Coronary artery (tissue), 2 donors: ENCODE measurements around the gene TFAP2C.

Experiments
- DNase-seq: peaks from one replicate; pipeline ENCODE4 v3.0.0-alpha.2; 2017; ENCODE audit warnings: low spot score
- H3K27ac ChIP-seq, 2 donors: fragments of 200-600 bp; sonication (generic); one replicate each; pipeline ENCODE4 v1.5.1; 2016 to 2019
- H3K4me3 ChIP-seq: fragments of 200-600 bp; sonication (generic); 2 replicates; pipeline ENCODE4 v1.5.1; 2016; ENCODE audit warnings: mild to moderate bottlenecking, moderate library complexity
- TF ChIP-seq, protein P1 (sequence below): fragments of 200-600 bp; sonication (generic); IDR thresholded peaks from one replicate; pipeline ENCODE4 v1.5.1; 2019; ENCODE audit warnings: antibody characterized with exemption

TFAP2C gene

GRCh38 chr20:56589633-56590032 lies 39.5 kb upstream of the TFAP2C start:
- TF ChIP-seq, protein P1, sequence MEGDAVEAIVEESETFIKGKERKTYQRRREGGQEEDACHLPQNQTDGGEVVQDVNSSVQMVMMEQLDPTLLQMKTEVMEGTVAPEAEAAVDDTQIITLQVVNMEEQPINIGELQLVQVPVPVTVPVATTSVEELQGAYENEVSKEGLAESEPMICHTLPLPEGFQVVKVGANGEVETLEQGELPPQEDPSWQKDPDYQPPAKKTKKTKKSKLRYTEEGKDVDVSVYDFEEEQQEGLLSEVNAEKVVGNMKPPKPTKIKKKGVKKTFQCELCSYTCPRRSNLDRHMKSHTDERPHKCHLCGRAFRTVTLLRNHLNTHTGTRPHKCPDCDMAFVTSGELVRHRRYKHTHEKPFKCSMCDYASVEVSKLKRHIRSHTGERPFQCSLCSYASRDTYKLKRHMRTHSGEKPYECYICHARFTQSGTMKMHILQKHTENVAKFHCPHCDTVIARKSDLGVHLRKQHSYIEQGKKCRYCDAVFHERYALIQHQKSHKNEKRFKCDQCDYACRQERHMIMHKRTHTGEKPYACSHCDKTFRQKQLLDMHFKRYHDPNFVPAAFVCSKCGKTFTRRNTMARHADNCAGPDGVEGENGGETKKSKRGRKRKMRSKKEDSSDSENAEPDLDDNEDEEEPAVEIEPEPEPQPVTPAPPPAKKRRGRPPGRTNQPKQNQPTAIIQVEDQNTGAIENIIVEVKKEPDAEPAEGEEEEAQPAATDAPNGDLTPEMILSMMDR, result no peak
- DNase-seq, result no peak
- Histone ChIP-seq H3K4me3 (no peak overlapping the region), H3K27ac (no peak overlapping the region)

DNA sequence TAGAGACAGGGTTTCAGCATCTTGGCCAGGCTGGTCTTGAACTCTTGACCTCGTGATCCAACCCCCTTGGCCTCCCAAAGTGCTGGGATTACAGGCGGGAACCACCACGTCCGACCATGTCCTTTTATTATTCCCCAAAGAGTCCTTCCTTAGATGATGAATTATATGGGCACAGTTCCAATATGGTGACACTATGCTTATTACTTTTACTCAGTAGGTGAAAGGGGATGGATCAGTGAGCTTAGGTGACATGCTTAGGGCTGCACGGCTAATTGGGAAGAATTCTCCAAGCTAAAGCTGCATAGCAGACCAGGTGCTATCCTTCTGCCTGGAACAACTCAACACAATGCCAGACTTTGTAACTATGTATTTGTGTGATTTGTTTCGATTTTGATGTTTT lies 38.2 kb upstream of the TFAP2C start:
- TF ChIP-seq, protein P1, result no peak
- no peak for DNase-seq
- Histone ChIP-seq H3K4me3 (no peak overlapping the region), H3K27ac (no peak overlapping the region)

GRCh38 chr20:56592211-56592610 lies 36.9 kb upstream of the TFAP2C start:
- TF ChIP-seq, protein P1, result no peak
- H3K27ac ChIP-seq, result no peak overlapping the region
- no peak overlapping the region for H3K4me3 ChIP-seq
- no peak for DNase-seq

DNA sequence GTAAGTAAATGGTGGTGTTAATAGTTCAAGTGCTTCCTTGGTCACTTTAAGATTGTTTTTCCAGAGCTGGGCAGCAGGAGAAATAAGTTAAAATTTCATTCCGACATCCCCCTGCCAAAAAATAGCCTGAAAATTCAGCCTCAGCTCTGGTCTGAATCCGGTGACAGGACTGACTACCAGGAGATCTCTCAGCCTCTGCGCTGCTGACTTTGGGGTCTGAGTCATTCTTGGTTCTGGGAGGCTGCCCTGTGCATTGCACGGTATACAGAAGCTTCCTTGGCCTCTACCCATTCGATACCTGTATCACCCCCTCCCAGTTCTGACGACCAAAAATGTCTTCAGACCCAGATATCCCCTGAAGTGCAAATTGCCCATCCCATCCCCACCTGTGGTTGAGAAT lies 36.3 kb upstream of the TFAP2C start:
- TF ChIP-seq, protein P1, result no peak
- H3K4me3 ChIP-seq, result no peak overlapping the region
- DNase-seq, result no peak
- no peak overlapping the region for H3K27ac ChIP-seq

- no peak for DNase-seq
- TF ChIP-seq, protein P1, result no peak
- H3K4me3 ChIP-seq, result no peak overlapping the region
- H3K27ac ChIP-seq, result no peak overlapping the region
These were observed 33.2 kb upstream of the TFAP2C start for GRCh38 chr20:56595746-56596475.

- H3K27ac ChIP-seq, result no peak overlapping the region
- H3K4me3 ChIP-seq, result no peak overlapping the region
- no peak for DNase-seq
- TF ChIP-seq, protein P1, result no peak
These were observed 27.9 kb upstream of the TFAP2C start for GRCh38 chr20:56601166-56601565.

DNA sequence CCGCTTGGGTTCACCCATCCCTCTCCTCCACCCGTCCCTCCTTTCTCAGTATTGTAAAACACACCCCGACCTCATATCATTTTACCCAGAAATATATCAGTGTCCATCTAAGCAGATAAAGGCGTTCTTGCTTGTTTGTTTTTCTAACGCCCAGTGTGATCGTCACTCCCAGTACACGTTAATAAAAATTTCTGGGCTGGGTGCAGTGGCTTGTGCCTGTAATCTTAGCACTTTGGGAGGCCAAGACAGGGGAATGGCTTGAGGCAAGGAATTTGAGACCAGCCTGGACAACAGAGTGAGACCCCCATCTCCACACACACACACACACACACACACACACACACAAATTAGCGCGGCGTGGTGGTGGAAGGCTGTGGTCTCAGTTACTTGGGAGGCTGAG lies 24.4 kb upstream of the TFAP2C start:
- no peak for DNase-seq
- no peak overlapping the region for H3K4me3 ChIP-seq
- no peak overlapping the region for H3K27ac ChIP-seq
- TF ChIP-seq, protein P1, result no peak
